HEK293T (cell line): ENCODE measurements around the gene TTC39B.

Experiments
- FOXK2 ChIP-seq: fragments of 450-650 bp; IDR thresholded peaks from 2 replicates; pipeline ENCODE4 v1.6.1; 2016; ENCODE audit warnings: mild to moderate bottlenecking
- LEF1 ChIP-seq: fragments of 450-650 bp; IDR thresholded peaks from 2 replicates; pipeline ENCODE4 v1.6.1; 2017; ENCODE audit warnings: mild to moderate bottlenecking, borderline replicate concordance
- NFRKB ChIP-seq: fragments of 450-650 bp; IDR thresholded peaks from 2 replicates; pipeline ENCODE4 v1.6.1; 2016; ENCODE audit warnings: mild to moderate bottlenecking, moderate library complexity

DNA sequence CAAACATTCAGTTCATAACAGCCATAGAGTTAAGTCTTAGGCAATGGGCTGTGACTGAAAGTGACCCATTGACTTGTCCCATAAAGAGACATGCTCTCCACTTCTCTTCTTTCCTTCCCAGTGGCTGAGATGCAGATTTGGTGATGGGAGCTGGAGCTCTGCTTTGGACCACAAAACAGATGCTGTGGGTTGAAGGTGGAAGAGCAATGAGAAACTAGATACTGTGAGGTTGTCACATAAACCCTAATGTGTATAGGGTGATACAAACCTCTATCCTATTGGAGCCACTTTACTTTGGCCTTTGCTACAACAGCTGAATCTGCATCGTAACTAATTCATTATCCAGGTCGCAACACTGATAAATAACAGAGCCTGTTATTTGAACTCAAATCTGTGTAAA is 192.0 kb downstream of the TTC39B start:
- TF ChIP-seq NFRKB (no peak), LEF1 (no peak), FOXK2 (no peak)
